ENCODE data around the gene STK24.

Gene STK24

GRCh38 chr13:98536729-98537128, 40.2 kb downstream of the STK24 start:
- Mint-ChIP-seq H3K36me3 (peaks cover 4% of the 10 kb centered on the region), H3K27me3 (no peaks in the 10 kb centered on the region), H3K4me1 (ENCODE audit: low read depth) (peaks cover 90% of the 10 kb centered on the region), H3K4me3 (no peak overlapping the region), H3K9me3 (ENCODE audit: low read depth) (no peaks in the 10 kb centered on the region), H3K27ac (peak overlapping the region; percentile 16)

DNA sequence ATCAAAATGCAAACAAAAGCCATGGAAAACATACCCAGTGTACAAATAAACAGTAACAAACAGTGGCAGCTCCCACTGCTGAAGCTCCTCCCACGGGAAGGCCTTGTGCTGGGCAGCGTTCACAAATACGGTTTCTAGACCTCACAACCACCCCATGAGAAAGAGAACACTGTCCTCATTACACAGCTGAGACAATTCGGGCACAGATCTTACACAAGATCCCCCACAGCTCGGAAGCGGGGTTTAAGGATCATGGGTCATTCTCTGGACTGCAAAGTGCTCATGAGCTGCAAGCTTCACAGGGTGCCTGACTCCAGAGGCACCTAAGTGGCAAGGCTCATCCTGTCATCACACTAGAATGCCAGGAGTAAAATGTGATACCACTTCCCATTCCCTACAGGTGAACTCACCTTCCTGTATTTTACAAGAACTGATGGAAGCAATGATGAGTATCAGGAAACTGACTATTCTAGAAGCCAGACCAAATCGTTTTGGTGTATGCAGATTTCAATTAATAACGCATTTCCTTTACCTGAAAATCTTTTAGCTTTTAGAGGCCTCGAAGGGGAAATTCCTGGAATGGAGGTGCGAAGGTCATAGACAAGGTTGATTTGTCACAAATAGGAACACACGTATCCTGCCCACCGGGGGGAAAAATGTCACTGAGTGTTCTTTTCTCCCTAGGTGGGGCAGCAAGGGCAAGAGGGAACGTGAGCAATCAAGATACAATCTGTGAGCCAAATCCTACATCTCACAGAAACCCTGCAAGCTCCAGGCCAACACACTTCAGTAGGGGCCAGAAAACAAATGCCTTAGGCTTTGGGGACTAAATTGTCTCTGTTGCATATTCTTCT, 41.2 kb downstream of the STK24 start:
- no peak overlapping the region for H3K4me3 Mint-ChIP-seq
- H3K36me3 Mint-ChIP-seq: peaks cover 2% of the 10 kb centered on the region
- H3K27me3 Mint-ChIP-seq: no peaks in the 10 kb centered on the region
- peak overlapping the region; percentile 64 for H3K27ac Mint-ChIP-seq
- peaks cover 89% of the 10 kb centered on the region for H3K4me1 Mint-ChIP-seq (ENCODE audit: low read depth)
- H3K9me3 Mint-ChIP-seq (ENCODE audit: low read depth): no peaks in the 10 kb centered on the region

DNA sequence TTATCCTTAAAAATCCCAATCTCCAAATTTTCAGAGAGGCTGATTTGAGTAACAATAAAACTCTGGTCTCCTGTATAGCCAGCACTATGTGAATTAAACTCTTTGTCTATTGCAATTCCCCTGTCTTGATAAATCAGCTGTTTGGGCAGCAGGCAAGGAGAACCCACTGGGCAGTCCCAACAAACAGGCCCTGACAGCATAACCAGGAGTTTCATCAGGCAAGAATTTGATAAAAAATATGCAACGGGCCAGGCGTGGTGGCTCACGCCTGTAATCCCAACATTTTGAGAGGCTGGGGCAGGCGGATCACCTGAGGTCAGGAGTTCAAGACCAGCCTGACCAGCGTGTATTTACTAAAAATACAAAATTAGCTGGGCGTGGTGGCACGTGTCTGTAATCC, 42.1 kb downstream of the STK24 start:
- no peak overlapping the region for H3K27ac Mint-ChIP-seq
- H3K4me1 Mint-ChIP-seq (ENCODE audit: low read depth): peaks cover 88% of the 10 kb centered on the region
- H3K9me3 Mint-ChIP-seq (ENCODE audit: low read depth): no peaks in the 10 kb centered on the region
- H3K27me3 Mint-ChIP-seq: no peaks in the 10 kb centered on the region
- H3K36me3 Mint-ChIP-seq: peaks cover 2% of the 10 kb centered on the region
- no peak overlapping the region for H3K4me3 Mint-ChIP-seq

- Mint-ChIP-seq H3K4me1 (ENCODE audit: low read depth) (peaks cover 88% of the 10 kb centered on the region), H3K4me3 (no peak overlapping the region), H3K27me3 (no peaks in the 10 kb centered on the region), H3K36me3 (peaks cover under 1% of the 10 kb centered on the region), H3K9me3 (ENCODE audit: low read depth) (no peaks in the 10 kb centered on the region), H3K27ac (peak overlapping the region; percentile 43)
Measured at GRCh38 chr13:98533912-98534311, 43.0 kb downstream of the STK24 start.

DNA sequence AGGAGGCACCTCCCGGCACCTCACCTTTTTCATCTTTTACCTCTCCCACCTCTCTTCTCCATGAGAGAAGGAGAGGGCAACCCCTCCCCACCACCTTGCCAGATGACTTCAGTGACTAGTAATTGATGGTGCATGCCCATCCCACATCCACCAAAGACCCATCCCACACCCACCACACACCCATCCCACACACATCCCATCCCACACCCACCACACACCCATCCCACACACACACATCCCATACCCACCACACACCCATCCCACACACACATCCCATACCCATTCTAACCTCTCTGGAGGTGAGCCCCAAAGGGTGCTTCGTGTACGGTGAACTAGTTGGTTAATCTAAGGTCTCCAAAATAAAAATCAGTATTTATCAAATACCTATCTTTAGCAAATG, 44.7 kb downstream of the STK24 start:
- no peaks in the 10 kb centered on the region for H3K27me3 Mint-ChIP-seq
- no peak overlapping the region for H3K4me3 Mint-ChIP-seq
- H3K9me3 Mint-ChIP-seq (ENCODE audit: low read depth): no peaks in the 10 kb centered on the region
- peaks cover 83% of the 10 kb centered on the region for H3K4me1 Mint-ChIP-seq (ENCODE audit: low read depth)
- H3K27ac Mint-ChIP-seq: peak overlapping the region; percentile 34
- H3K36me3 Mint-ChIP-seq: peaks cover 3% of the 10 kb centered on the region

GRCh38 chr13:98530217-98530616, 46.7 kb downstream of the STK24 start:
- Mint-ChIP-seq H3K27me3 (no peaks in the 10 kb centered on the region), H3K4me3 (no peak overlapping the region), H3K9me3 (ENCODE audit: low read depth) (no peaks in the 10 kb centered on the region), H3K36me3 (peaks cover 3% of the 10 kb centered on the region), H3K27ac (no peak overlapping the region), H3K4me1 (ENCODE audit: low read depth) (peaks cover 84% of the 10 kb centered on the region)

DNA sequence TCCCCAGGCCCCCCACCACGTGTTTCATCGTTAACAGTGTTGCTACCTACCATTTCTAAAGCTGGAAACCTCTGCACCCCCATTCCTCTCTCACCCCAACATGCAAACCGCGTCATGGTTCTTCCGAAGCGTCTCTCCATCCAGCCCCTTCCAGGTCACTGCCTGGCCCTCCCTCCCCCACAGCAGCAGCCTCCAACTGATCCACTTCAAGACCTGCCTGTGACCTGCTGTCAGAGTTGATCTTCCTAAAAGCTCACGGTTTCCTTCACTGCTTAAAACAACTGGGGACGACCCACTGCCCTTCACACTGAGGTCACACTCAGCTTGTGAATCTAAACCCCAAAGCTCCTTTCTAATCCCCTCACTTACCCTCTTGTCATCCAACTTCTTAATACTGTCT, 47.7 kb downstream of the STK24 start:
- peaks cover 3% of the 10 kb centered on the region for H3K36me3 Mint-ChIP-seq
- no peaks in the 10 kb centered on the region for H3K9me3 Mint-ChIP-seq (ENCODE audit: low read depth)
- H3K4me3 Mint-ChIP-seq: no peak overlapping the region
- H3K27ac Mint-ChIP-seq: peak overlapping the region; percentile 78
- no peaks in the 10 kb centered on the region for H3K27me3 Mint-ChIP-seq
- peaks cover 85% of the 10 kb centered on the region for H3K4me1 Mint-ChIP-seq (ENCODE audit: low read depth)

GRCh38 chr13:98528663-98529064, 48.2 kb downstream of the STK24 start:
- Mint-ChIP-seq H3K36me3 (peaks cover 3% of the 10 kb centered on the region), H3K4me1 (ENCODE audit: low read depth) (peaks cover 85% of the 10 kb centered on the region), H3K27me3 (no peaks in the 10 kb centered on the region), H3K9me3 (ENCODE audit: low read depth) (no peaks in the 10 kb centered on the region), H3K4me3 (peak overlapping the region; percentile 14), H3K27ac (peak overlapping the region; percentile 78)

DNA sequence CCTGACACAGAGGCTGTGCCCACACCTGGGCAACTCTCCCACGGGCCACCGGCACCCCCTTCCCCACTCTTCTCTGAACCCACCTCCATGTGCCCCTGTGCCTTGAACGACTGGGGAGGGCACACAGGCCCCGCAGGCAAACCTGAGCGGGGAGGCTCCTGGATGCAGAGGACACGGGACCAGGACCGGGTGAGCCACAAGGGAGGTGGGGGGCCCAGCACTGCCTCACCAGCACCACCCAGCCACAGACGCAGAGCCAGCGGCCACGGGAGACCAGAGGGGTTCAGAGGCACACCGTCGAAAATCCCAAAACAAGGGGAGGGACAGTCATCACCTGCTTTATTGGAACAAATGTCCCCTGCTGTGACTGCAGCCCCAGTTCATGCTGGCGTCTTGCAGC, 49.4 kb downstream of the STK24 start:
- H3K27me3 Mint-ChIP-seq: no peaks in the 10 kb centered on the region
- peaks cover 89% of the 10 kb centered on the region for H3K4me1 Mint-ChIP-seq (ENCODE audit: low read depth)
- peaks cover 3% of the 10 kb centered on the region for H3K36me3 Mint-ChIP-seq
- no peaks in the 10 kb centered on the region for H3K9me3 Mint-ChIP-seq (ENCODE audit: low read depth)
- H3K27ac Mint-ChIP-seq: peak overlapping the region; percentile 50
- no peak overlapping the region for H3K4me3 Mint-ChIP-seq

- peak overlapping the region; percentile 70 for H3K27ac Mint-ChIP-seq
- H3K36me3 Mint-ChIP-seq: peaks cover 3% of the 10 kb centered on the region
- no peaks in the 10 kb centered on the region for H3K27me3 Mint-ChIP-seq
- peaks cover 92% of the 10 kb centered on the region for H3K4me1 Mint-ChIP-seq (ENCODE audit: low read depth)
- no peak overlapping the region for H3K4me3 Mint-ChIP-seq
- no peaks in the 10 kb centered on the region for H3K9me3 Mint-ChIP-seq (ENCODE audit: low read depth)
Measured at GRCh38 chr13:98526182-98526512, 50.8 kb downstream of the STK24 start.

DNA sequence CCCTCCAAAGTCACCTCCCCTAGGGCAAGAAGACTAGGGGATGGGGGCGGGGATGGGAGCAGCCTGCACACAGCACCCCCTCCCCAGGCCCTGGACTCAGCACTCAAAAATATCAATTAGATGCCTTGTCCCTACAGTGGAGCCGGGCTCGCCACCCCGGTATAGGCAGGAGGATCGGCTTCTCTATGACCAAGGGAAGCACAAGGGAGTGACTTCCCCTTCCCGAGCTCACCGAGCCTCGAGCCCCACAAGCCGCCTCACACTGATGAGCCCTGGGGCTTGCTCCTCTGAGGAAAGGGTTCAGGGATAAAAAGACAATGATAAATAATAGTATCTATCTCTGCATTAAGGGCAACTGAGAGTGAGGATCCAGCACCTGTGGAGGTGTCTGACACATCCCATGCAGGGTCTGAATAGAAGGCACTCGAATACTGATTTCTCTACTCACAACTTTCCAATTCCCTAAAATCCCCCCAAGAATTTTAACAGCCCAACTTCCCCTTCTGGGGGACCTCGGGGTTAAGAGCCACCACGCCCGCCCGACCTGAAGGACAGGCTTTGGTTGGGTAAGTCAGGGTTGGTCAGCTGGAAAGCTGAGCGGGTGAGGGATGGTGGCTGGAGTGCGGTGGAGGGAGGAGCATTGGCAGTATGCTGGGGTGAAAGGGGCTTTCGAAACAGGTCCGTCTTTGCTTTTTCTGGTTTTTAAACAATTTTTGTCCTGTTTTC, 51.3 kb downstream of the STK24 start:
- H3K36me3 Mint-ChIP-seq: peaks cover 3% of the 10 kb centered on the region
- H3K4me3 Mint-ChIP-seq: no peak overlapping the region
- H3K4me1 Mint-ChIP-seq (ENCODE audit: low read depth): peaks cover 92% of the 10 kb centered on the region
- H3K27ac Mint-ChIP-seq: peak overlapping the region; percentile 70
- no peaks in the 10 kb centered on the region for H3K27me3 Mint-ChIP-seq
- H3K9me3 Mint-ChIP-seq (ENCODE audit: low read depth): no peaks in the 10 kb centered on the region

DNA sequence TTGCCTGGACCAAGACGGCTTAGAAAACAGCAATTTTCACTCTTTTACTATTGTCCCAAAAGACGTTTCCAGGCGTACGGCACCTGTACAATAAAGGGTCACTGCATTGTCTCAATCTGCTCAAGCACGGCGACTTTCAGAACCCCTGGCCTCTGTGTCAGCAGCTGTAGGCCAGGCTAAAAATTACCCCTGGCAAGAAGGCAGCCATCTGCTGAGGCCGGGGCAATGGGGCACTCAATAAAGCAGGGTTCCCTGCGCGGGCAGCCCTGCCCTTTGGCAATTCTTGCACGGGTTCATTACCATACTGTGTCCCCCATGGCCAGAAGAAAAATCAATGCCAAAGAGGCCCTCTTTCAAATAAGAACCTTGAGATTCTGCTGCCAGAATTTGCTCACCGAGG, 52.1 kb downstream of the STK24 start:
- peaks cover 91% of the 10 kb centered on the region for H3K4me1 Mint-ChIP-seq (ENCODE audit: low read depth)
- H3K36me3 Mint-ChIP-seq: peaks cover 3% of the 10 kb centered on the region
- peak overlapping the region; percentile 54 for H3K27ac Mint-ChIP-seq
- no peaks in the 10 kb centered on the region for H3K27me3 Mint-ChIP-seq
- no peak overlapping the region for H3K4me3 Mint-ChIP-seq
- no peaks in the 10 kb centered on the region for H3K9me3 Mint-ChIP-seq (ENCODE audit: low read depth)

- H3K4me1 Mint-ChIP-seq (ENCODE audit: low read depth): peaks cover 91% of the 10 kb centered on the region
- peaks cover 3% of the 10 kb centered on the region for H3K36me3 Mint-ChIP-seq
- H3K4me3 Mint-ChIP-seq: no peak overlapping the region
Measured at GRCh38 chr13:98524391-98524790, 52.5 kb downstream of the STK24 start.

DNA sequence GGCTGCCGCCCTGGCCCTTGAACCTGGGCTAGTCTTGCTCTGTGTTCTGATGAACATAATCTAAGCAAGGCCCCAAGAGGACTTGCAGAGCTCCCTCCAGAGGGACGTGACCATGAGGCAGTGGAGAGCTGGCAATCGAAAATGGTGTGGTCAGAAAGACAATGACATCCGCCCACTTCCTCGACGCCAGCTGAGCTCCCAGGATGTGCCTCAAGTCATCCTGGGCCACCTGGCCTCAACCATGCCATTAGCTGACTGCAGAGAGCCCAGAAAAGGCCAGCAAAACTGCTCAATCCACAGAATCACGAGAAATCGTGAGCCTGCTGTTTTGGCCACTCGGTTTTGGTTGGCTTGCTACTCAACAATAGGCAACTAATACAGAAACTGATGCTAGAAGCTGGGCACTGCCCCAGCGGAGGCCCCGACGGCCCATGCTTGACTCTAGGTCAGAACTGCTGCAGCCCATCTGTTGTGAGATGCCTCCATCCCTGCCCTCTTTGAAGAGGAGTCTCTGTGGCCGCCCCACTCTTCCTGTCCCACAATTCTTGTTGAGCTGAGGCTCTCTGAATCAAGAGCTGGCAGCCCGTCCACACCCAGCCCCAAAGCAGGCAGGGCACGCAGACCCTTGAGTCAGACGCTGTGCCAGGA, 53.3 kb downstream of the STK24 start:
- Mint-ChIP-seq H3K4me1 (ENCODE audit: low read depth) (peaks cover 90% of the 10 kb centered on the region), H3K36me3 (peaks cover 3% of the 10 kb centered on the region), H3K27ac (peak overlapping the region; percentile 54), H3K9me3 (ENCODE audit: low read depth) (no peaks in the 10 kb centered on the region), H3K27me3 (no peaks in the 10 kb centered on the region), H3K4me3 (no peak overlapping the region)

More at GRCh38 chr13:98524391-98524790, 52.5 kb downstream of the STK24 start:
- Mint-ChIP-seq H3K27ac (peak overlapping the region; percentile 54), H3K9me3 (ENCODE audit: low read depth) (no peaks in the 10 kb centered on the region), H3K27me3 (no peaks in the 10 kb centered on the region)

DNA sequence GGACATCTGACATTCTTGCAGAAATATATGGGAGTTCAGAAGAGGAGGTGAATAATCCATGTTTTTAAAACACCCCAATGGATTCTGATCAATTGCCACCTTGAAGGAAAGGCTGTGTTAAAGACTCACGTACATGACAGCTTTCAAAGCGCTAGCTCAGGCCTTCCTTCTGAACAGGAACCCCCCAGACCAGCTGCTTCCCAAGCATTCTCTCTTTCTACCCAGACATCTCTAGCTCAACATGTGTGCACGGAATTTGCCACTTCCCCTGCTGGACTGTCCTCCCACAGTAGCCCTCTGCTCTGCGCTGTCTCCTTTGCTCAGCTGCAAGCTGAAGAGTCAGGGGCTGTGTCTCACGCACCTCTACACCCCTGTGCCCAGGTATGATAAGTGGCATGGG, 54.5 kb downstream of the STK24 start:
- Mint-ChIP-seq H3K9me3 (ENCODE audit: low read depth) (no peaks in the 10 kb centered on the region), H3K4me3 (no peak overlapping the region), H3K4me1 (ENCODE audit: low read depth) (peaks cover 95% of the 10 kb centered on the region), H3K27ac (peak overlapping the region; percentile 78), H3K36me3 (peaks cover 3% of the 10 kb centered on the region), H3K27me3 (no peaks in the 10 kb centered on the region)
